Activated T-cell treated with anti-CD3 and anti-CD28 coated beads, Interleukin-2, amount 50 U/mL, for 1 hour (primary cell): Measurements from ENCODE around the gene RPS6KA4.

Experiments used
- DNase-seq: peaks from one replicate; pipeline ENCODE4 v3.0.0-alpha.2; 2020

Gene RPS6KA4

GRCh38 chr11:64327993-64328392, 31.0 kb upstream of the RPS6KA4 start:
- DNase-seq = no peak

GRCh38 chr11:64330888-64331287, 28.1 kb upstream of the RPS6KA4 start:
- no peak for DNase-seq

GRCh38 chr11:64331569-64332371, 27.2 kb upstream of the RPS6KA4 start:
- peak; percentile 73 for DNase-seq

DNA sequence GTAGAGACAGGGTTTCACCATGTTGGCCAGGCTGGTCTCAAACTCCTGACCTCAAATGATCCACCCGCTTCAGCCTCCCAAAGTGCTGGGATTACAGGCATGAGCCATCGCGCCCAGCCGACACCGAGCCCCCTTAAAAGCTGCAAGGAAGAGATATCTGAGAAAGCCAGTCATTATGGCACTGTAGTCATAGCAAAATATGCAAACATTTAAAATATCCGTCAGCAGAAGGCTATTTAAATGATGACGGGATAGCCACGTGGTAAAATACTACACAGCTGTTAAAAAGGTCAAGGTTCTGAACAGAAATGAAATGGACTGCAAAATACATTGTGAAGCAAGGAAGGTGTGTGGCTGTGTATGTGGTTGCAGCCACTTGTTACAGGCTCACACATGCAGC, 25.4 kb upstream of the RPS6KA4 start:
- no peak for DNase-seq

GRCh38 chr11:64334764-64335735, 23.9 kb upstream of the RPS6KA4 start:
- DNase-seq = no peak

DNA sequence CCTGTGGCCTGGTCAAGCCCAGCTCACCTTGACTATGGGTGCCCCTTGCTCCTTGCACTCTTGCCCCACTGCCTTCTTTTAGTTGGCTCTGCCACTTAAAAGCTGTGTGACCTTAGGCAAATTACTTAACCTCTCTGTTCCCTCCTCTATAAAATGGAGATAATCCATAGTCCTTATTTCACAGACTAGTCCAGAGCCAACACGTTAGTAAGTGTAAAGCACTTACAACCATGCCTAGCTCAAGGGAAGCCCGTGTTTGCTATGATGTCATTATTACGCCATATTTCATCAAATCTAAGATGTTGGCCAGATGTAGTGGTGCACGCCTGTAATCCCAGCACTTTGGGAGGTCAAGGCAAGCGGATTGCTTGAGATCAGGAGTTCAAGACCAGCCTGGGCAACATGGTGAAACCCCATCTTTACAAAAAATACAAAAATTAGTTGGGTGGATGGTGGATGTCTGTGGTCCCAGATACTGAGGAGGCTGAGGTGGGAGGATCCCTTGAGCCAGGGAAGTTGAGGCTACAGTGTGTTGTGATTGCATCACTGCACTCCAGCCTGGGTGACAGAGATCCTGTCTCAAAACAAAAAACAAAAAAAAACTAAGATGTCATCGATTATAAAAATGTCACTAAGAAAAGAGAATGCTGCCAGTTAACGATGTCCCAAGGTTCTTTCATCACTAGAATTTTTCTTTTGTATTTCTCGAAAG, 21.3 kb upstream of the RPS6KA4 start:
- no peak for DNase-seq

GRCh38 chr11:64338716-64339115, 20.2 kb upstream of the RPS6KA4 start:
- DNase-seq = no peak

- DNase-seq = no peak
Measured at GRCh38 chr11:64339286-64339685, 19.7 kb upstream of the RPS6KA4 start.

DNA sequence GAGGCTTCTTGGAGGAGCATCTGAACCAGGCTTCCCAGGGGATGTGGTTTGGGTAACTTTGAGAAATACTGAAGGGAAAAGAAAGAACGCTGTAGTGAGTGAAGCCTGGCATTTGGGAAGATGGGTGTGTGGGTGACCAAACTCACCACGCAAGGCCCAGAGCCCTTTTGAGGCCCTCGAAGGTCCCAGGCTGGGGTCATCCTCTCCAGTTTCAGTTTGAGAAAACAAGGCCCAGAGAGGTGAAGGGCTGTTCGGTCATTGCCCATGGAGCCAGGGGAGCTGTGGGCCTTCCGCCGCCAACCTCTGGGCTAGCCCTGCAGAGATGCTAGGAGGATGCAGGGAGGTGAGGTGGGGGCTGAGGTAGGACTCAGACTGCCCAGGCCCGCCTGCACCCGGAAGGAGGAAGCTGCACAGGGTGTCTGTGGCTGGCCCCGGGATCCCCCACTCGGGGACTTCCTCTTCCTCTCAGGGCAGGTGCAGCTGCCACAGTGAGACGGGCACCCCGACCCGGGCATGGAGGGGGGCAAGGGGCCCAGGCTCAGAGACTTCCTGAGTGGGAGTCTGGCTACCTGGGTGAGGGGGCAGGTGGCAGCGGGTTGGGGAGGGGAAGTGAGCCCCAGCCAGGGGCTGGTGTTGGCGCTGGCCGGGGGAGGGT, 19.1 kb upstream of the RPS6KA4 start, which contains the start of gene CCDC88B:
Gene CCDC88B, plus strand, starts transcription at position 451 of the 655 bp plus-strand sequence. Its CDS starts 63 bp downstream, at position 514.
- peak; percentile 82 for DNase-seq

- DNase-seq = peak; percentile 83
Measured at GRCh38 chr11:64340671-64341335, 18.2 kb upstream of the RPS6KA4 start.

- no peak for DNase-seq
Measured at GRCh38 chr11:64341429-64341828, 17.5 kb upstream of the RPS6KA4 start.

- peak; percentile 95 for DNase-seq
Measured at GRCh38 chr11:64341851-64342791, 16.8 kb upstream of the RPS6KA4 start.

- no peak for DNase-seq
Measured at GRCh38 chr11:64342869-64343745, 15.9 kb upstream of the RPS6KA4 start.

DNA sequence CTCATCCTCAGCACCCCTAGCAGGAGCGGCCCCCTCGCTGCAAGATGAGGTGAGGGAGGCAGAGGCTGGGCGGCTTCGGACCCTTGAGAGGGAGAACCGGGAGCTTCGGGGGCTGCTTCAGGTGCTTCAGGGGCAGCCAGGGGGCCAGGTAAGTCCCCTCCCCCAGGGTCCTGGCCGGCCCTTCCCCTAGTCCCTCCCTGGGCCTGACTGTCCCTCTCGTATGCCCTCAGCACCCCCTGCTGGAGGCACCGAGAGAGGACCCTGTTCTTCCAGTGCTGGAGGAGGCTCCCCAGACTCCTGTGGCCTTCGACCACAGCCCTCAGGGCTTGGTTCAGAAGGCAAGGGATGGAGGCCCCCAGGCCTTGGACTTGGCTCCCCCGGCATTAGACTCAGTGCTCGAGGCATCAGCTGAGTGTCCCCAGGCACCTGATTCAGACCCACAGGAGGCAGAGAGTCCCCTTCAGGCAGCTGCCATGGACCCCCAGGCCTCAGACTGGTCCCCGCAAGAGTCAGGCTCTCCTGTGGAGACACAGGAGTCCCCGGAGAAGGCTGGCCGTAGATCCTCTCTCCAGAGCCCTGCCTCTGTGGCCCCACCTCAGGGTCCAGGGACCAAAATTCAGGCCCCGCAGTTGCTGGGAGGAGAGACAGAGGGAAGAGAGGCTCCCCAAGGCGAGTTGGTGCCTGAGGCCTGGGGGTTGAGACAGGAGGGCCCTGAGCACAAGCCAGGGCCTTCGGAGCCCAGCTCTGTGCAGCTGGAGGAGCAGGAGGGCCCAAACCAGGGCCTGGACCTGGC, 15.0 kb upstream of the RPS6KA4 start:
- DNase-seq = no peak

- DNase-seq = no peak
Measured at GRCh38 chr11:64344787-64345186, 14.2 kb upstream of the RPS6KA4 start.

GRCh38 chr11:64347193-64347867, 11.6 kb upstream of the RPS6KA4 start:
- no peak for DNase-seq

- no peak for DNase-seq
Measured at GRCh38 chr11:64348383-64349024, 10.5 kb upstream of the RPS6KA4 start.

GRCh38 chr11:64349025-64349387, 10.0 kb upstream of the RPS6KA4 start:
- DNase-seq = no peak
